ENCODE results near the gene ARG1.
"Not testable (repeated sequence)": the region's sequence is repeated elsewhere in the genome, so short reads cannot be mapped to it uniquely, and the experiment has no call there.

Gene ARG1

DNA sequence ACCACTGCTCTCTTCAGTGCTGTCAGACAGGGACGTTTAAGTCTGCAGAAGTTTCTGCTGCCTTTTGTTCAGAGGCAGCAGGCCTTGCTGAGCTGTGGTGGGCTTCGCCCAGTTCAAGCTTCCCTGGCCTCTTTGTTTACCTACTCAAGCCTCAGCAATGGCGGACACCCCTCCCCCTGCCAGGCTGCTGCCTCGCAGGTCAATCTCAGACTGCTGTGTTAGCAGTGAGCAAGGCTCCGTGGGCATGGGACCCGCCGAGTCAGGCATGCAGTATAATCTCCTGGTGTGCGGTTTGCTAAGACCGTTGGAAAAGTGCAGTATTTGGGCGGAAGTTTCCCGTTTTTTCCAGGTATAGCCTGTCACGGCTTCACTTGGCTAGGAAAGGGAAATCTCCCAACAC lies 41.3 kb upstream of the ARG1 start:
- not testable (repeated sequence) for H4K8ac ChIP-seq (ENCODE audit: low read depth, low read length); H2BK15ac ChIP-seq (ENCODE audit: low read length); H3K23ac ChIP-seq (ENCODE audit: low read depth, low read length, poor library complexity); H2BK120ac ChIP-seq (ENCODE audit: low read depth, low read length); H3K27ac ChIP-seq (replicated peaks; ENCODE audit: low read length); H3K18ac ChIP-seq (ENCODE audit: low read length); H2BK12ac ChIP-seq (ENCODE audit: low read length); H3K14ac ChIP-seq (ENCODE audit: low read length); H3K4ac ChIP-seq (ENCODE audit: low read length); H2AK5ac ChIP-seq (ENCODE audit: low read depth, low read length); H3K9ac ChIP-seq (ENCODE audit: low read depth, low read length, poor library complexity); H3K4me1 ChIP-seq (ENCODE audit: control insufficient read depth in 2 of 2, insufficient read depth in 1 of 2, low read depth in 1 of 2, low read length in 2 of 2); H3K4me2 ChIP-seq (ENCODE audit: insufficient read depth, low read length, poor library complexity, severe bottlenecking); H4K91ac ChIP-seq (ENCODE audit: low read depth, low read length, poor library complexity); DNase-seq (ENCODE audit: low spot score); H3K4me3 ChIP-seq (ENCODE audit: low read length in 2 of 2); H2BK5ac ChIP-seq (ENCODE audit: low read length); H3K36me3 ChIP-seq (replicated peaks in 1 of 2; ENCODE audit: control insufficient read depth in 2 of 2, insufficient read depth in 2 of 2, low read length in 2 of 2); H3K79me1 ChIP-seq (ENCODE audit: low read depth, low read length); H3K27me3 ChIP-seq (ENCODE audit: control insufficient read depth in 3 of 3, insufficient read depth in 3 of 3, low read depth in 1 of 3, low read length in 3 of 3); H3K9me3 ChIP-seq (replicated peaks in 1 of 2; ENCODE audit: control insufficient read depth in 2 of 2, insufficient read depth in 1 of 2, low read depth in 1 of 2, low read length in 2 of 2)
- peak overlapping the region; percentile 71 for H2AFZ ChIP-seq (ENCODE audit: low read length)
- WGBS, 2 donors (ENCODE audit: extremely low coverage in 2 of 2, insufficient read length in 2 of 2, insufficient replicate concordance in 1 of 2) = no CpG with 5 or more reads among the region's 12 CpGs

- Histone ChIP-seq H2AFZ (ENCODE audit: low read length) (no peak overlapping the region), H2BK15ac (ENCODE audit: low read length) (no peak overlapping the region), H3K4me1 (ENCODE audit: control insufficient read depth in 2 of 2, insufficient read depth in 1 of 2, low read depth in 1 of 2, low read length in 2 of 2) (peaks cover 0 to 3% of the 10 kb centered on the region in 2 donors), H4K91ac (ENCODE audit: low read depth, low read length, poor library complexity) (no peak overlapping the region), H3K27ac (replicated peaks; ENCODE audit: low read length) (no peak overlapping the region), H2BK5ac (ENCODE audit: low read length) (no peak overlapping the region), H2AK5ac (ENCODE audit: low read depth, low read length) (no peak overlapping the region), H2BK12ac (ENCODE audit: low read length) (no peak overlapping the region), H3K4me2 (ENCODE audit: insufficient read depth, low read length, poor library complexity, severe bottlenecking) (no peak overlapping the region), H3K27me3 (ENCODE audit: control insufficient read depth in 3 of 3, insufficient read depth in 3 of 3, low read depth in 1 of 3, low read length in 3 of 3) (no peaks in the 10 kb centered on the region), H3K36me3 (replicated peaks in 1 of 2; ENCODE audit: control insufficient read depth in 2 of 2, insufficient read depth in 2 of 2, low read length in 2 of 2) (no peaks in the 10 kb centered on the region), H3K4me3 (ENCODE audit: low read length in 2 of 2) (no peak overlapping the region), H4K8ac (ENCODE audit: low read depth, low read length) (no peak overlapping the region), H2BK120ac (ENCODE audit: low read depth, low read length) (no peak overlapping the region), H3K23ac (ENCODE audit: low read depth, low read length, poor library complexity) (no peak overlapping the region), H3K14ac (ENCODE audit: low read length) (no peak overlapping the region), H3K79me1 (ENCODE audit: low read depth, low read length) (no peaks in the 10 kb centered on the region), H3K4ac (ENCODE audit: low read length) (no peak overlapping the region), H3K18ac (ENCODE audit: low read length) (no peak overlapping the region), H3K9me3 (replicated peaks in 1 of 2; ENCODE audit: control insufficient read depth in 2 of 2, insufficient read depth in 1 of 2, low read depth in 1 of 2, low read length in 2 of 2) (no peaks in the 10 kb centered on the region), H3K9ac (ENCODE audit: low read depth, low read length, poor library complexity) (no peak overlapping the region)
- no CpG with 5 or more reads among the region's 3 CpGs for WGBS, 2 donors (ENCODE audit: extremely low coverage in 2 of 2, insufficient read length in 2 of 2, insufficient replicate concordance in 1 of 2)
- DNase-seq (ENCODE audit: low spot score) = no peak
These were observed 40.4 kb upstream of the ARG1 start for GRCh38 chr6:131532580-131533039.

- not testable (repeated sequence) for H3K4me1 ChIP-seq (ENCODE audit: control insufficient read depth in 2 of 2, insufficient read depth in 1 of 2, low read depth in 1 of 2, low read length in 2 of 2); H2BK15ac ChIP-seq (ENCODE audit: low read length); H3K27ac ChIP-seq (replicated peaks; ENCODE audit: low read length); H2AK5ac ChIP-seq (ENCODE audit: low read depth, low read length); H4K91ac ChIP-seq (ENCODE audit: low read depth, low read length, poor library complexity); H3K4ac ChIP-seq (ENCODE audit: low read length); DNase-seq (ENCODE audit: low spot score); H3K14ac ChIP-seq (ENCODE audit: low read length); H3K9me3 ChIP-seq (replicated peaks in 1 of 2; ENCODE audit: control insufficient read depth in 2 of 2, insufficient read depth in 1 of 2, low read depth in 1 of 2, low read length in 2 of 2); H3K9ac ChIP-seq (ENCODE audit: low read depth, low read length, poor library complexity); H2BK12ac ChIP-seq (ENCODE audit: low read length); H3K4me2 ChIP-seq (ENCODE audit: insufficient read depth, low read length, poor library complexity, severe bottlenecking); H3K36me3 ChIP-seq (replicated peaks in 1 of 2; ENCODE audit: control insufficient read depth in 2 of 2, insufficient read depth in 2 of 2, low read length in 2 of 2); H2BK120ac ChIP-seq (ENCODE audit: low read depth, low read length); H2BK5ac ChIP-seq (ENCODE audit: low read length); H4K8ac ChIP-seq (ENCODE audit: low read depth, low read length); H3K79me1 ChIP-seq (ENCODE audit: low read depth, low read length); H3K18ac ChIP-seq (ENCODE audit: low read length); H3K27me3 ChIP-seq (ENCODE audit: control insufficient read depth in 3 of 3, insufficient read depth in 3 of 3, low read depth in 1 of 3, low read length in 3 of 3); H3K23ac ChIP-seq (ENCODE audit: low read depth, low read length, poor library complexity); H3K4me3 ChIP-seq (ENCODE audit: low read length in 2 of 2)
- whole genome bisulfite sequencing, 2 donors (ENCODE audit: extremely low coverage in 2 of 2, insufficient read length in 2 of 2, insufficient replicate concordance in 1 of 2) = no CpG with 5 or more reads among the region's 4 CpGs
- peak overlapping the region; percentile 7 for H2AFZ ChIP-seq (ENCODE audit: low read length)
These were observed 34.4 kb upstream of the ARG1 start for GRCh38 chr6:131538615-131539014.

DNA sequence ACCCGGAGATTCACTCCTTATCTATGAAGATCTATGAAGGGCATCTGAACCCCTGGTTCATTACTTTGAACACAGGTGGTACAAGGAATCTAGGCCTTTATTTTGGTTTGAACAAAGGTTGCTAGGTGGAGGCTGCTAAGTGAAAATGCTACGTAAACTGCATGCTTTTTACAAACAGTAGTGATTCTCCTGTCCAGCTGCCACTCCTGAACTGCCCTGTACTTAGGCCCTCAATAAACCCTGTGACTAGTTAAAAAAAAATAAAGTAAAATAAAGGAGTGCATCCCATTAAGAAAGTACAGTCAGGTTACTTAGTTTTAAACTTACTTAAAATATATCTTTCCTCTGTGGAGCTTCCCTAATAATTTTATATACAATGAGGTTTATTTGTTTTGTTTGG lies 27.7 kb upstream of the ARG1 start:
- H3K27me3 ChIP-seq (ENCODE audit: control insufficient read depth in 3 of 3, insufficient read depth in 3 of 3, low read depth in 1 of 3, low read length in 3 of 3) = no peaks in the 10 kb centered on the region
- no peaks in the 10 kb centered on the region for H3K9me3 ChIP-seq (replicated peaks in 1 of 2; ENCODE audit: control insufficient read depth in 2 of 2, insufficient read depth in 1 of 2, low read depth in 1 of 2, low read length in 2 of 2)
- no CpG with 5 or more reads among the region's 2 CpGs for WGBS, 2 donors (ENCODE audit: extremely low coverage in 2 of 2, insufficient read length in 2 of 2, insufficient replicate concordance in 1 of 2)
- H4K8ac ChIP-seq (ENCODE audit: low read depth, low read length) = no peak overlapping the region
- no peak overlapping the region for H2BK12ac ChIP-seq (ENCODE audit: low read length)
- H3K9ac ChIP-seq (ENCODE audit: low read depth, low read length, poor library complexity) = no peak overlapping the region
- H3K4me1 ChIP-seq (ENCODE audit: control insufficient read depth in 2 of 2, insufficient read depth in 1 of 2, low read depth in 1 of 2, low read length in 2 of 2) = no peaks in the 10 kb centered on the region
- H2BK15ac ChIP-seq (ENCODE audit: low read length) = no peak overlapping the region
- H3K27ac ChIP-seq (replicated peaks; ENCODE audit: low read length) = no peak overlapping the region
- no peak overlapping the region for H2BK120ac ChIP-seq (ENCODE audit: low read depth, low read length)
- no peak overlapping the region for H3K4me2 ChIP-seq (ENCODE audit: insufficient read depth, low read length, poor library complexity, severe bottlenecking)
- H3K4ac ChIP-seq (ENCODE audit: low read length) = no peak overlapping the region
- no peak overlapping the region for H2AK5ac ChIP-seq (ENCODE audit: low read depth, low read length)
- H3K18ac ChIP-seq (ENCODE audit: low read length) = no peak overlapping the region
- H3K14ac ChIP-seq (ENCODE audit: low read length) = no peak overlapping the region
- H4K91ac ChIP-seq (ENCODE audit: low read depth, low read length, poor library complexity) = no peak overlapping the region
- no peak overlapping the region for H3K4me3 ChIP-seq (ENCODE audit: low read length in 2 of 2)
- no peak overlapping the region for H2BK5ac ChIP-seq (ENCODE audit: low read length)
- no peak overlapping the region for H2AFZ ChIP-seq (ENCODE audit: low read length)
- no peak overlapping the region for H3K23ac ChIP-seq (ENCODE audit: low read depth, low read length, poor library complexity)
- H3K79me1 ChIP-seq (ENCODE audit: low read depth, low read length) = no peaks in the 10 kb centered on the region
- DNase-seq (ENCODE audit: low spot score) = no peak
- no peaks in the 10 kb centered on the region for H3K36me3 ChIP-seq (replicated peaks in 1 of 2; ENCODE audit: control insufficient read depth in 2 of 2, insufficient read depth in 2 of 2, low read length in 2 of 2)
